Measurements from ENCODE around the gene MYL5.
"Not testable (repeated sequence)": the region's sequence is repeated elsewhere in the genome, so short reads cannot be mapped to it uniquely, and the experiment has no call there.

MYL5 gene

DNA sequence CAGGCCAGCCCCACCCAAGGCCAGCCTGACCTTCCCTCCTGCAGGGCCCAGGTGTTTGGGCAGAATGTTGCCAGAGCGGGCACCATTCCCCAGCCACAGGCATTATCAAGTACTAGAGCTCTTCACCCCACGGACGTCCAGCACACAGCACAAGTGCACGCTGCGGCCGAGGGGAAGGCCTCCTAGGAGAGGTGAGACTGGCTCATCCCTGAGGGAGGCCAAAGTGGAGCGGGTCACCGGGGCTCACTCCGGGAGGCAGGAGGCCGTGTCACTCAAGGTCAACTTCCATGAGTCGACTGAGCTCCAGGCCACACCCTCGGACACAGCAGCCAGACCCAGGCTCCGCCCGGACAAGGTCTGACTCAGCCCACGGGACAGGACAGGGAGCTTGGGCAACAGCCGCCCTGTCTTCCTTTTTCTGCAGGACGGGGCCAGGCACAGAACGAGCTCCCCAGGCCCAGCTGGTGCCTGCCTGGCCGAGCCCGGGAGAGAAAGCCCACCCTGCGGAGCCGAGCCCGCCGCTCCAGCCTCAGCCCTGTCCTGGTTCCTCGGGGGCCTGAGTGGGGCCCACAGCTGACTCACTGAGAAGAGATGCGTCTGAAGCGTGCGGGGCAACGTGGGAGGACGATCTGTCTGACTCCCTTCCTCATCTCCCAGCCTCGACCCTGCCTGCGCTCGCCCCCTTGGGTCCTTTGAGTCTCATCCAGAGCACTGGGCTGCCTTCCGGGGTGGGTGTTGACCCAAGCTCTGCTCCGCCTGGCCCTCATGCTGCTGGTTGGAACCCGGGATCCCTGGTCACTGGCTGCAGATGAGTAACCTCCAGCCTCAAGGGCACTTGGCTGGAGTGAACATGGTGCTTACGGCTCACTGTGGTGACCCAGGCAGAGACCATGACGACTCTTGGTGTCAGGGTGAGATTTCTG is 13.0 kb downstream of the MYL5 start:
- DNase-seq = no peak

DNA sequence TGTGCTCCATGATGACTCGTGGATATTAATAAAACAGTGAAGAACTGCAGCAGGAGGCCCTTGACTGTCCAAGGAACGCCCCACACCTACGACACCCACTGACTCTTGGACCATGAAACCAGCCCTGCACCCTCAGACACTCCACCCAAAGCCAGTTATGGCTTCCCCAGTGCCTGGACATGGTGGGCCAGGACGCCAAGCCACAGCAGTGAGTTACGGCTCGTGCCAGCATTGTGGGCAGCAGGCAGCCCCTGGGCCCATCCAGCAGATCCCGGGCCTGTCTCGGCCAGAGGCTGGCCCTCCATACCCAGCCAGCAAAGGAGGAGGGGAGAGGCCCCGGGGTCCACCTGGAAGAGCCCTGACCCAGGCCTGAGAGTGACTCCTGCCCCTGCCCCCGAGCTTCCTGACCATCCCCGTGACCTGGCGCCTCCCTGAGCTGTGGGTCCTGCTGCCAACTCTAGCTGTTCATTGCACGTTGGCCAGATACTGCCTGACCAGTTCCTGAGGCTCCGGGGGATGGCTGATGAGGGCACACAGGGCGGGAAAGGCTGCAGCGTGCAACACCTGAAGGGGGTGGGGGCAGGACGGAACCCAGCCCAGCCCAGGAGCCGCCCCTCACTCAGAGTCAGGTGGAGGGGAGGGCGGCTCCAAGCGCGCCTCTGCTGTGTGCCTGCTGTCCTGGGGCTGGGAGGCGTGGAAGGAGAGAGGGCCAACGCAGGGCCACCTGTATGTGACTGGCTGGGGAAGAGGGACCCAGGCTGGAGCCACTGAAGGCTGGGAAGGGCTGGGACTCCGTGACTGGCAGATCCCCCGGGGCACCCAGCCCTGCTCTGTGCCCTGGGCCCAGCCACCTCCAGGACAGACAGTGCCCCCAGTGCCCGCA is 13.9 kb downstream of the MYL5 start:
- DNase-seq = no peak

DNA sequence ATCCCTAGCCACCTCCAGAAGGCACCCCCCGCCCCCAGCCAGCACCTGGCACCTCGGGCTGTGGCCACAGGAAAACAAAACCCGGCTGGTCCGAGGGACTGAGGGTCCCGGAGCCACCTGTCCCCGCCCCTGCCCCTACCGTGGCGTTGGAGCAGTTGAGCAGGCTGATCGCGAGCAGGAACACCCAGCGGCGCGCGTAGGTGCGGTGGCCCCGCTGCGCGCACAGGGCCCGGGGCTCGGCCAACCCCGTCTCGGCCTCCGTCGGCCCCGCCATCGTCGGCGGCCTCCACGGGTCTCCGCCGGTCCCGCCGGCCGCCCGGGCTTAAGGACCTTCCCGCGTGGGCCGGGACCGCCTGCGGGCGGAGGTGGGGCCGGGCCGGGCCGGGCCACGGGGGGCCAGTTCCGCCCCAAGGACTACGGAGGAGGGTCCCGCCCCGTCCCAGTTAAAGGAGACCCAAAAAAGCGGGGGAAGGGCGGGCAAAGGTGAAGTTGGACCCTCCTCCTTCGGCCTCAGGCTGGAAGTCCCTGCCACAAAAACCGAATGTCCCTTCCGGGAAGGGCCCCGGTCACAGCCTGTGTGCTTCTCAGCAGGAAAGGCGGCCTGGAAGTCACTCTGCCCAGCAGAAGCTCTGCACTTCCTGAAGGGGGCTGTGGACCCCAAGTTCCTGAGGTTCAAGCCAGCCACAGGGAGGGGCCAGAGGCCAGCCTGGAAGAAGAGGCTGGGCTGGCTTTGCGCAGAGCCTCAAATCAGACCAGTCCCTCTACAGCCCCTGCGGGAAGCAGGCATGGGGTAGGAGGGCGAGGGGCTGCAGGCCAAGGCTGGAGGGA is 14.7 kb downstream of the MYL5 start, which contains the start of gene SLC49A3:
Gene SLC49A3 (minus strand): TSS at position 298 of the 828 bp plus-strand sequence. CDS start 24 bp downstream, at position 274.
- no peak for DNase-seq

DNA sequence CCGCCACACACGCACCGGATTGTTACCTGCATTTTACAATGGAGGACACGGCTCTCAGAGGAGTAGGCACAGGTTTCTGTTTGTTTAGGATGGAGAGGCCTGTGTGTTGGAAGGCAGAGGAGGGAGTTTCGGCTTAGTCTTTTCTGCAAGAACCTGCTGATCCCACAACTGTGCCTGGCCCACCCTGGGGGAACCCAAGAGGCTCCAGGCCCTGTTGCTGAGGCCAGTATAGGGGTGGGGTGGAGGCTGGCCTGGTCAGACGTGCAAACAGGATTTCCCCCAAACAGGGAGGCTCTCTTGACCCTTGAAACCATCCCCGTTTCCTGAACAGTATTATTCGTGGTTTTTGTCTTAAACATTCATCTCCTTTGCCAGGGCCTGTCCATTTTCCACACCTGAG is 15.4 kb downstream of the MYL5 start:
- no peak for DNase-seq

DNA sequence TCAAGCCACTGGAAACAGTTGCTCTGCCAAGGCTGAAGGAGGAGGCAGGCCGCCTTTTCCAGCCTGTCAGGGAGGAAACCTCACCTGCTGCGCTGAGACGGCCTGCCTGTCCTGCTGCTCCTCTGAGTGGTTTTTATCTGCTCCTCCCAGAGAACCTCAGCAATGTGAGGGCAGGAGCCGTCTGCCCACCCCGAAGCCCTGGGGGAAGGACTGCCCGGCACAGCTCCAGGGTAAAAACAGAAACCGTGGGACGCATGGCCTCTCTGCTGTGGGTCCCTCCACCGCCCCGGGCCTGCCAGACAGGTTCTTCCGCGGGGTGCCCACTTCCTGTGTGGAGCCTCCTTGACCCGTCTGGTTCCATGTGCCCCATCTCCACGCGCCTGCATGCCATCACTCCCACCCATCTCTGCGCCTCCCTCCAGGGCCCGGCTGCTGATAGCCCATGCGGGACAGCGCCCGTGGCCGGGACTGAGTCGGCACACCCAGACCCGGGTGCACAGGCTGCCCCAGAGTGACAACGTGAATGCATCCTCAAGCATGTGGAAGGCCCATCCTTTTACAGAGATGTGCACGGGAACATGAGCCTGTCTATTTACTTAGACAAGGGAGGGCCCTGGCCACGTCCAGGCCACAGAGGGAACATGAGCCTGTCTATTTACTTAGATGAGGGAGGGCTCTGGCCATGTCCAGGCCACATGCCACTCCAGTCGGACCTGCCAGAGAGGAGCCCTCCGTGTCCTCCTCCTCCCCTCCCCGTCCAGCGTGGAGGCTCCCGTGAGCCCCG is 18.6 kb downstream of the MYL5 start:
- DNase-seq = no peak

DNA sequence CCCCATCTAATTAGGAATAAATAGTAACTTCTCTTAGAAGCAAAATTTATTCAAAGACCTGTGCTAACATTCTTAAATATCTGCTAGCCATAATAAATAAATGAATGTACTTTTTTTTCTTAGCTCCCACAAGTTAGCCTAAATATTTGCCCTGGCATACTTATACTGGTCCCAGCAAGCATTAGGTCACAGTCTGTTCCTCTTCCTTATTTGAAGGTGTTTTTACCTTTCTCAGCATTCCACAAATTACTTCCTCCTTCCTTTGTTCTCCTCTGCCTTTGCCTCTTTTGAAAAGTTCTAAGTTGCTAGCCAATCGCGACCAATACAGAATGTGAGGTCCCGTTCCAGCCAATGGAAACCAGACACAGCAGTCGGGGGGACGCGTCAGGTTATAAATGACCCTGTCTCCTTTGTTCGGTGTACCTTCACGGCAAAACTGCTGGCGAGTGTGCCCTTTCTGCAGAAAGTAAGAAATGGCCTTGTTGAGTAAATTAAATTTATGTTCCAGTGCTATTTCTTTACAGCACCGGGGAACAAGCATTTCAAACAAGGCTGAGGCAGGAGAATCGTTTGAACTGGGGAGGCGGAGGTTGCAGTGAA is 20.1 kb downstream of the MYL5 start:
- DNase-seq = not testable (repeated sequence)

DNA sequence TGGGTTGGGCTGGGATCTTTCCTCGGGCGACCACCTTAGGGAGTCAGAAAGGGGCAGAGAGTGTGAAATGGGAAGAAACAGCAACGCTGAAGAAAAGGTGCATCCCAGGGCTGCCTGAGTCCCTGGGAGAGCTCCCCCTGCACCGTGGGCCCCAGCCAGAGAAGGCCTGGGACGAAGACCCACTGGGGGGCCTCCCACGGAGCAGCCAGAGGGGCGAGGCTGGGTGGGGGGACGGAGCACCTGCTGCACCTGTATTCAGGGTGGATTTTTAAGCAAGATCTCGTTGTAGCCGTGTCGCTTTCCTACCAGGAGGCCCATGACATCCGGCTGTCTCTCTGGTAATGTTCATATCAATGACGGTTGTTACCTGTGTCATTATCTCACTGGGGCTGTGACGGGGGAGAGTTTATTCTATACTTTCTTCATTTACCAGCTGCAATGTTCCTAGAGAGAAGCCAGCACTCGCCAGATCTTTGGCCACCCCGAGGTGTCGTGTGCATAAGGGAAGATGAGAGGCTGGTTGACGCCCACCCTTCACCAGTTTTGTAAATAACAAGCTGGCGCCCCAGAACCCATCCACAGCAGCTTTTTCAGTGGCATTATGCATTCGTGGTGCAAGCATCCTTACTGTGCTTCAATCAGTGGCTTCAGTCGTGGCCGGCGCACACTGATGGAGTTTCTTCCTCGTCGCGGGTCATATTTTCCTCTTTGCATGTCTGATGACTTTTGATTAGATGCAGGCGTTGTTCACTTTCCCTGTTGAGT is 25.7 kb downstream of the MYL5 start:
- no peak for DNase-seq

DNA sequence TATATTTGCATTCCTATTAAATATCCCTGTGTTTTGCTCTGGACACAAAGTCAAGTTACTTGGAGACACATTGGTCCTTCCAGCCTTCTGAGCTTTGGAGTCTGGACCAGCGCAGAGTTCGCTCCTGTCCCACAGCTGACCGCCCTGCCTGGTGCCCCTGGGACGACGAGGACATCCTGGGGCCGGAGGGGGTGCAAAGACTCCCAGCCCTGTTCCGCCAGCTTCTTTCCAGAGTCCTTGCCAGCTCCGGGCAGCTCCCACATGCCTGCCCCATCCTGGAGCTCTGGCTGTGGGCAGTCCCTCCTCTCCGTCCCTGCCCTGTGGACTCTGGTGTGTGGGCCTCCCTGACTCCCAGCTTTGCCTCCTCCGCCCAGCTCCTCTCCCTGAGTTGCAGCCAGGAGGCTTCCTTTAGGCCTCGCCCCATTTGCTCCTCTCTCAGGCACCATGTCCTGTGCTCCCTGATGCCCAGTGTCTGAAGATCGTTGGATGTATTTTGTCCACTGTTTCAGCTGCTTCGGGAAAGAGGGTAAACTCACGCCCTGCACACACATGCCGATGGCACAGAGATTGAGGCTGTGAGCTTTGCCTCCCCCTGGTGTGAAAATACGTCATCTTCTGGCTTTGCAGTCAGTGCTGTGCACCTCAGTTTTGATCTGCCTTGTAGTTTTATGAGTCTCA is 26.4 kb downstream of the MYL5 start:
- DNase-seq = no peak

DNA sequence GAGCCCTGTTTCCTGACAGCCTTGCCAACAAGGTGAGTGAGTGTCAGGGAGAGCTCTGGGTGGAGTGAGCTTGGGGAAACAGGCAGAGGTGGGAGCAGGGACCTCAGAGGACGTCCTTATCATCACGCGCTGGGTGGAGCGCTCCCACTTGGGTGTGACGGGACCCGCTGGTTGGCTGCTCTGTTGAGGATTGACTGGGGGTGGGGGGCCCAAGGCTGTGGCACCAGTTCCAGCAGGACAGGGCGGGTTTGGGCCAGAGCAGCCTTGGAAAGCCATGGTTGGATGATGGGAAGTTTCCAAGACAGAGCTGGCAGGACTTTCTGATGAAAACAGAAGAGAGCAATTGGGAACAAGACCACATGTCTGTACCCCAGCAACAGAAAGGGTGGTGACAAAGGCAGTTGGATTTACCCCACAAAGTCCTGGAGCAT is 28.3 kb downstream of the MYL5 start:
- DNase-seq = no peak

DNA sequence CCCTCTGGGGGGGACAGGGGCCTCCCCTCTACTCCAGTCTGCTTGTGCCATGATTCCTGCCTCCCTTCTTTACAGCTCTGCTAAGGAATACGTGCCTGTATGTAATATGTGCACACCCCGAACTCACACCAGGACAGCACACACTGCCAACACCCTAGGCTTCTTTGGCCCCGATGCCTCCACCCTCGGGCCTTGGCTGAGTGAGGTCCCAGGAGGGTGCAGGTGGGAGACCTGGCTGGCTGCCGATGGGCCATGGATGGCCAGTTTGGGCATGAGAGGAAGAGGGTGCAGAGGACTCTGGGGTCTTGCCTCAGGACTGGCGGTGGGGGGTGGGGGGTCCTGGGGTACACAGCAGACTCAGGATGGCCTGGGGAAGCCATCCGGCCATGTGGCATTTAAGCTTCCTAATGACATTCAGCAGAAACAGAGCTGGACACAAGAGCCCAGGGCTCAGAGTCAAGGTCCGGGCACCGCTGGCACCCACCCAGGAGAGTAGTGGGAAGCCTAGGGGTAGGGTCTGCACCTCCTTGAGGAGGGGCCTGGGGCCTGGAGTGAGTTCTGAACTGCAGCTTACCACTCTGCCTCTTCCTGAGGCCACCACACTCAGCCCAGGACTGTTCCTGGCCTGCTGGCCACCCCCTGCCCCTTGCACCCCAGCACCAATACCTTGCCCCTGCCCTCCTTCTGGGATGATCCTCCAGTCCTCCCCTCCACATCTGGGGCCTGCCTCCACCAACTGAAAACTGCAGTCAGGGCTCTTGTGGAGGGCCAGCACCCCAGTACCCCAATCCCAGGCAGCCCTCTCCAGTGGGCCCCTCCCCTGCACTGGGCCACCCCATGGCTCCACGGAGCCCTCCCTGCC is 29.2 kb downstream of the MYL5 start:
- no peak for DNase-seq

DNA sequence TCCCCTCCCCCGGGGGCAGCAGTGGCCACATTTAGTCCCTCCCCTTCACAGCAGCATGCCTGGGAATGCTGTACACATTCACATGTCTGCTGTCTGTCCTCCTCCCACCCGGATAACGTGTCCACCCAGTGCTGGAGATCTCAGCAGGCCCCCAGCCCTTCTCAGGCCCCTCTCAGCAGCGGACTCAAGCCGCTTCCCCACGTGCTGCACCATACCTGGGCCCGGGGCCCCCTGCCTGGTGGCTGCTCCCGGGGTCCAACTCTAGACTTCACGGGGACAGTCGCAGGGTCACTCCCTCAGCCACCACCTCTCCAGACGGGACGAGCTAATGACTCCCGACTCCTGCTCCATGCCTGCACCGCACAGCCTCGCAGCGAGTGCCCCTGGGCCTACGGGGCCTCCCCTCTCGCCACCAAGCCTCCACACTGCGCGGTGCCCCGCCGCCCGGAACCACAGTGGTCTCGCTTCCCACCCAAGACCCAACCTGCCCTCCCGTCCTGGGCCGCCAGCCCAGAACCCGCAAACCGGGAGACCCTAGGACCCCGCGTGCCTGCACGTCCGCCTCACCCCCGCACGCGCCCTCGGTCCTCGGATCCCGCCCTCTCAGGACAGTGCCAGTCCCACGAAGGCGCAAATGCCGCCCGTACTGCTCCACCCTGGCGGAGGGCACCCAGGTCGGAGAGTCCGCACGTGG is 30.0 kb downstream of the MYL5 start:
- DNase-seq = no peak

DNA sequence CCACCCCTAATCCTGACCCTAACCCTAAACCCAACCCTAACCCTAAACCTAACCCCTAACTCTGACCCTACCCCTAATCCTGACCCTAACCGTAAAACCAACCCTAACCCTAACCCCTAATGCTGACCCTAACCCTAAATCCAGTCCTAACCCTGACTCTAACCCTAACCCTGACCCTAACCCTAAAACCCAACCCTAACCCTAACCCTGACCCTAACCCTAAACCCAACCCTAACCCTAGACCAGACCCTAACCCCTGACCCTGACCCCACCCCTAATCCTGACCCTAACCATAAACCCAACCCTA is 30.6 kb downstream of the MYL5 start:
- DNase-seq = no peak

DNA sequence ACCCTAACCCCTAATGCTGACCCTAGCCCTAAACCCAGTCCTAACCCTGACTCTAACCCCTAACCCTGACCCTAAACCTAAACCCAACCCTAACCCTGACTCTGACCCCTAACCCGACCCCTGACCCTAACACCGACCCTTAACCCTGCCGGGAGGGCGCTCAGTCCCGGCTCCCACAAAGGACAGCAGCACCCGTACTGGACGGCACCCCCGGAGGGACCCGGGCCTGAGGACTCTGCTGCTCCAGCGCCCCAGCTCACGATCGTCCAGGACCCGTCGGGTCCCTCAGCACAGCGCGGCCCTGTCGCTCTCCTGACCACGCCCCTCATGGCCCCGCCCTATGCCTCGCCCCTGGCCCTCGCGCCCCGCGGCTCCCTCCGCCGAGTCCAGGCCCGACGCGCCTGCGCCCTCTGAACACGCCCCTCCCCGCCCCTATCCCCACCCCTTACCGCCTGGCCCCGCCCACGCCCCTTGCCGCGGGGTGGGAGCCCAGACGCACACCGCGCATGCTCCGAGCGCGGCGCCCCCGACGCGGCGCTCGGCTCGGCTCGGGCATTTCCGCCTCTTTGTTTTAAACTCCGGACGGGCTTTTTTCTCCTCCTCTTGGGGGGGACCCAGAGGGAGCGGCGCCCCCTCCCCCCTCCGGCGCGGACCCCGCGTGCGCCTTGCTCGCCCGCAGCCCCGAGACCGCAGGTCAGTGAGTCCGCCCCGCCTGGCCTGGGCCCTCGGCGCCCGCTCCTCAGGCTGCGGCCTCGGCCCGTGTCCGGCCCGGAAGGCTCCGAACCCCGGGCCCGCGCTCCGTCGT is 31.1 kb downstream of the MYL5 start, which contains the start of gene PCGF3:
Gene PCGF3 (plus strand): TSS at position 555 of the 805 bp plus-strand sequence. CDS start 27,849 bp downstream, outside the sequence.
- peak; percentile 67 for DNase-seq

DNA sequence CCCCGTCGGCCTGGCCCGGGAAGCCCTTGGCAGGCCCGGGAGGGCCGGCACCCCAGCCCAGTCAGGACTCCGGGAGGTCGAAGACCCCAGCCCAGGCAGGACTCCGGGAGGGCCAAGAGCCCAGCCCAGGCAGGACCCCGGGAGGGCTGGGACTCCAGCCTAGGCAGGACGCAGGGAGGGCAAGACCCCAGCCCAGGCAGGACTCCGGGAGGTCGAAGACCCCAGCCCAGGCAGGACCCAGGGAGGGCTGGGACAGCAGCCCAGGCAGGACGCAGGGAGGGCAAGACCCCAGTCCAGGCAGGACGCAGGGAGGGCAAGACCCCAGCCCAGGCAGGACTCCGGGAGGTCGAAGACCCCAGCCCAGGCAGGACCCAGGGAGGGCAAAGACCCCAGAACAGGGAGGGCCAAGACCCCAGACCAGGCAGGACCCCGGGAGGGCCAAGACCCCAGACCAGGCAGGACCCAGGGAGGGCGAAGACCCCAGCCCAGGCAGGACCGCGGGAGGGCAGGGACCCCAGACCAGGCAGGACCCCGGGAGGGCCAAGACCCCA is 31.8 kb downstream of the MYL5 start:
- not testable (repeated sequence) for DNase-seq

DNA sequence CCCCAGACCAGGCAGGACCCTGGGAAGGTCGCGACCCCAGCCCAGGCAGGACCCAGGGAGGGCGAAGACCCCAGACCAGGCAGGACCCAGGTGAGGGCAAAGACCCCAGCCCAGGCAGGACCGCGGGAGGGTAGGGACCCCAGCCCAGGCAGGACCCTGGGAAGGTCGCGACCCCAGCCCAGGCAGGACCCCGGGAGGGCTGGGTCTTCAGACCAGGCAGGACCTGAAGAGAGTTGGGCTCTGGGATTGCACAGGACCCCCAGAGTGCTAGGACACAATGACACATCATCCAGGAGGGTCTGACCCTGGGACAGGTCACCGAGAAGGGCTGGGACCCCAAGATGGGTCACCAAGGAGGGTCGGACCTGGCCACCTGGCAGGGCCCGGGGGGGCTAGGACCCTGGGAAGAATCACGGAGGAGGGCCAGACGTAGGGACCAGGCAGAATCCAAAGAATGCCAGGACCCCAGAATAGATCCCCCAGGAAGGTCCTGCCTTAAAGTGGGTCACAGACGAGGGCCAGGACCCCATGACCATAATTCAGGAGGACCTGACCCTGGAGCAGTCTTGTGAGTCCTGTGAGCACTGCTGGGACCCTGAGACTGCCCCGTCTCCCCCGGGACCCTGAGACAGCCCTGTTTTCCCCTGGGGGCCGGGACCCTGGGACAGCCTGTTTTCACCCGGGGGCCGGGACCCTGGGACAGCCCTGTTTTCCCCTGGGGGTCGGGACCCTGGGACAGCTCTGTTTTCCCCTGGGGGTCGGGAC is 32.7 kb downstream of the MYL5 start:
- DNase-seq = no peak

DNA sequence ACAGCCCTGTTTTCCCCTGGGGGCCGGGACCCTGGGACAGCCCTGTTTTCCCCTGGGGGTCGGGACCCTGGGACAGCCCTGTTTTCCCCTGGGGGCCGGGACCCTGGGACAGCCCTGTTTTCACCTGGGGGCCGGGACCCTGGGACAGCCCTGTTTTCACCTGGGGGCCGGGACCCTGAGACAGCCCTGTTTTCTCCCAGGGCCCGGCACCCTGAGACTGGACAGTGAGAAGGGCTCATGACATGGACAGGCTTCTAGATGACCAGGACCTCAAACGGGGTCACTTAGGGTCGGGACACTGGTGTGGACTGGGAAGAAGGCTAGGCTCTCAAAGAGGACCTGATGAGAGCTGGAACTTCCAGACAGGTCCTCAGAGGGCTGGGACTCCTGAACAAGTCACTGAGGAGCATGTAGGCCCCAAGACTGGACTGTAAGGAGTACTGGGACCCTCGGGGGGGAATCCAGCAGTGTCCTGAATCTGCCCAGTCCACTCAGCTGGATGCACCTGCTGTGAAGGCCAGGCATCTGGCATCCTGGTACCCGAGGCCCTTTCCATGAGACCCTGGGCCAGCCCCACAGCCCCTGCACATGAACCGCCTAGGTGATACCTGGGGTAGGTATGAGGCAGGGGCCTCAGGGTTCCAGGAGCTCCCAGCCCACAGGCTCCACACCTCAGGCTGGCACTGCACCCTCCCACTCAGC is 33.7 kb downstream of the MYL5 start:
- no peak for DNase-seq
